Panc1 (cell line): Measurements from ENCODE around the gene VWDE. TPM values are rescaled to one million over a fixed set of nuclear protein-coding genes. Genes with fewer than 3 reads are reported as not detected.

Source experiments
- ATAC-seq: fragments of 200-7000 bp; cut with Tn5 transposase; 2 replicates; pipeline ENCODE4 v1.9.1; 2020; ENCODE audit warnings: mild to moderate bottlenecking, moderate library complexity
- BruUV-seq: library from RNA; stranded (reverse); fragments of 400-500 nt; replicated peaks from 2 replicates; lab custom pipeline; 2021; lab: Mats Ljungman, UMichigan
- CTCF ChIA-PET: fragments of 300-600 bp; sonication (Branson Sonifier 250); formaldehyde crosslinking; loops from one replicate; lab custom pipeline; 2022; ENCODE audit warnings: antibody characterized with exemption; lab: Charles Lee
- POLR2A ChIA-PET: fragments of 300-600 bp; sonication (Branson Sonifier 250); formaldehyde crosslinking; loops from one replicate; lab custom pipeline; 2022; ENCODE audit warnings: antibody characterized with exemption; lab: Charles Lee
- DNase-seq: peaks from one replicate; pipeline ENCODE4 v3.0.0-alpha.2; 2010; ENCODE audit warnings: low read depth, low spot score
- H3K27ac ChIP-seq: 2 replicates; pipeline ENCODE4 v1.5.1; 2011; ENCODE audit warnings: mild to moderate bottlenecking, low read length, inconsistent platforms
- H3K27me3 ChIP-seq: fragments of 200-500 bp; sonication (Bioruptor generic); 2 replicates; pipeline ENCODE4 v1.6.0; 2014; ENCODE audit warnings: low read length, inconsistent platforms; ENCODE audit not compliant: control insufficient read depth, insufficient read depth
- H3K36me3 ChIP-seq: fragments of 200-500 bp; sonication (Bioruptor generic); 2 replicates; pipeline ENCODE4 v1.5.1; 2014; ENCODE audit warnings: inconsistent platforms, mild to moderate bottlenecking, low read length, moderate library complexity; ENCODE audit not compliant: control insufficient read depth, insufficient read depth
- H3K4me1 ChIP-seq: 2 replicates; pipeline ENCODE4 v1.5.1; 2011; ENCODE audit warnings: inconsistent platforms, mild to moderate bottlenecking, low read length, moderate library complexity; ENCODE audit not compliant: control insufficient read depth, insufficient read depth
- H3K4me3 ChIP-seq, 2 experiments: 2 replicates each; pipeline ENCODE4 v1.5.1; 2011 to 2012; ENCODE audit warnings: low read depth in 2 of 2, low read length in 2 of 2, mild to moderate bottlenecking in 2 of 2, inconsistent platforms in 1 of 2, moderate library complexity in 1 of 2
- H3K9me3 ChIP-seq: fragments of 200-500 bp; sonication (Bioruptor generic); 2 replicates; pipeline ENCODE4 v1.5.1; 2014; ENCODE audit warnings: low read depth, mild to moderate bottlenecking, inconsistent platforms, low read length, moderate library complexity; ENCODE audit not compliant: control insufficient read depth, insufficient read depth
- POLR2AphosphoS5 ChIP-seq: IDR thresholded peaks from 2 replicates; pipeline ENCODE4 v1.6.1; 2012; ENCODE audit warnings: mild to moderate bottlenecking, low read depth, low read length, moderate library complexity
- SIN3A ChIP-seq: IDR thresholded peaks from 2 replicates; pipeline ENCODE4 v1.6.1; 2012; ENCODE audit warnings: low read depth, mild to moderate bottlenecking, low read length, moderate library complexity, borderline replicate concordance; ENCODE audit not compliant: insufficient read depth
- TCF7L2 ChIP-seq: IDR thresholded peaks from 2 replicates; pipeline ENCODE4 v1.6.1; 2011; ENCODE audit warnings: mild to moderate bottlenecking, low read depth, low read length, inconsistent platforms
- in situ Hi-C: cut with HindIII; loops from 2 replicates; pipeline ENCODE4 v1.10.0; 2016; ENCODE audit warnings: low sequenced_read_pairs, low pct_unique_long_range_greater_than_20kb
- intact Hi-C: fragments of 100-400 bp; cut with micrococcal nuclease; formaldehyde crosslinking; loops from one replicate; pipeline ENCODE4 v1.10.0; 2022; ENCODE audit not compliant: unreplicated experiment
- total RNA-seq: library from RNA; stranded (reverse); gene quantifications from one replicate; pipeline ENCODE4 v1.2.1, GENCODE V29; 2021; ENCODE audit not compliant: unreplicated experiment
- TF ChIP-seq, protein P1 (sequence below): fragments of 450-650 bp; IDR thresholded peaks from 2 replicates; pipeline ENCODE4 v1.5.1; 2017; ENCODE audit warnings: mild to moderate bottlenecking
- TF ChIP-seq, protein P2 (sequence below), 2 experiments: IDR thresholded peaks; 2 replicates each; pipeline ENCODE4 v1.6.1; 2011 to 2012; ENCODE audit warnings: low read depth in 2 of 2, control low read depth in 1 of 2, low read length in 1 of 2, mild to moderate bottlenecking in 1 of 2, moderate library complexity in 1 of 2; ENCODE audit not compliant: insufficient read depth in 1 of 2

Gene VWDE
- total RNA-seq, 1 experiment from 2014 or later, result 8.5 TPM

DNA sequence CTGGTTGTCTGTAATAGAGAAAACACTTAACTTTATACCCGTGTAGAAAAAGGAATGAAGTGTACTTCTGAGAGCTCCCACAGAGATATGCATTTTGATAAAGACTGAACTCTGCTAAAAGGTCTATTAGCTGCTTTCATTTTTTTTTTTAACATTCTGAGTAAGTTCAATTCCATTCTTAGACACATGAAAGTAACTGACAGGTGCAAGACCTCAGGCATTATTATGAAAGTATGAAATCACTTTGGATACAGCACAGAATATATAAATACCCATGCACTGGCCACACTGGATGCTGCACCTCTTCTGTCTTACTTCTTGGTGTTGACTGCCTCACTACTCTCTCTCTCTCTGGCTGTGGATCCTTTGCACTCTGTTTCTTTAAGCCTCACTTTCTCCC, 46.2 kb downstream of the VWDE start:
- no peaks in the 10 kb centered on the region for H3K4me1 ChIP-seq
- no peak overlapping the region for H3K27ac ChIP-seq
- no peak for ATAC-seq
- no peak for DNase-seq
- H3K36me3 ChIP-seq, result 0 out of 2 replicates have a peak, but pooled peaks cover 2% of the 10 kb centered on the region
- POLR2A ChIA-PET, result interaction anchor here (0.6 to 0.7 kb wide), 2 partner anchors 12 to 86 kb away, joined by 3 to 5 read pairs; no protein-coding TSS in a partner anchor
- BruUV-seq, result no TSS peak
- no peak overlapping the region for H3K4me3 ChIP-seq
- H3K27me3 ChIP-seq, result no peaks in the 10 kb centered on the region
- no peaks in the 10 kb centered on the region for H3K9me3 ChIP-seq
- TF ChIP-seq, protein P1, sequence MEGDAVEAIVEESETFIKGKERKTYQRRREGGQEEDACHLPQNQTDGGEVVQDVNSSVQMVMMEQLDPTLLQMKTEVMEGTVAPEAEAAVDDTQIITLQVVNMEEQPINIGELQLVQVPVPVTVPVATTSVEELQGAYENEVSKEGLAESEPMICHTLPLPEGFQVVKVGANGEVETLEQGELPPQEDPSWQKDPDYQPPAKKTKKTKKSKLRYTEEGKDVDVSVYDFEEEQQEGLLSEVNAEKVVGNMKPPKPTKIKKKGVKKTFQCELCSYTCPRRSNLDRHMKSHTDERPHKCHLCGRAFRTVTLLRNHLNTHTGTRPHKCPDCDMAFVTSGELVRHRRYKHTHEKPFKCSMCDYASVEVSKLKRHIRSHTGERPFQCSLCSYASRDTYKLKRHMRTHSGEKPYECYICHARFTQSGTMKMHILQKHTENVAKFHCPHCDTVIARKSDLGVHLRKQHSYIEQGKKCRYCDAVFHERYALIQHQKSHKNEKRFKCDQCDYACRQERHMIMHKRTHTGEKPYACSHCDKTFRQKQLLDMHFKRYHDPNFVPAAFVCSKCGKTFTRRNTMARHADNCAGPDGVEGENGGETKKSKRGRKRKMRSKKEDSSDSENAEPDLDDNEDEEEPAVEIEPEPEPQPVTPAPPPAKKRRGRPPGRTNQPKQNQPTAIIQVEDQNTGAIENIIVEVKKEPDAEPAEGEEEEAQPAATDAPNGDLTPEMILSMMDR, result no peak
- intact Hi-C loops, result no loop called here
- CTCF ChIA-PET, result no interaction called here
- in situ Hi-C loops, result no loop called here

DNA sequence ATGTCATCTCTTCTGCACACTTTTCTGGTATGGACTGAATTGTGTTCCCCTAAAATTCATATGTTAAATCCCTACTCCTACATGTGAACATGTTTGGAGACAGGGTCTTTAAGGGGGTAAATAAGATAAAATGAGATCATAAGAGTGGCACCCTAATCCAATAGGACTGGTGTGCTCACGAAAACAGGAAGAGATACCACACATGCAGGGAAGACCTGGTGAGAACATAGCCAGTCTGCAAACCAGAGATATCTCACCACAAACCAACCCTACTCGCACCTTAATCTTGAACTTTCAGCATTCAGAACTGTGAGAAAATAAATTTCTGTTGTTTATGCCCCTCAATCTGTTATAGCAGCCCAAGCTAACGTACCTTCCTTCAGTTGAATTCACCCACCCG, 51.8 kb downstream of the VWDE start:
- H3K4me3 ChIP-seq, result no peak overlapping the region
- DNase-seq, result no peak
- BruUV-seq, result no TSS peak
- no peaks in the 10 kb centered on the region for H3K9me3 ChIP-seq
- POLR2A ChIA-PET, result no interaction called here
- no peak for ATAC-seq
- in situ Hi-C loops (no loop called here), intact Hi-C loops (no loop called here)
- H3K27ac ChIP-seq, result no peak overlapping the region
- no peak for TF ChIP-seq TCF7L2
- TF ChIP-seq, protein P2, sequence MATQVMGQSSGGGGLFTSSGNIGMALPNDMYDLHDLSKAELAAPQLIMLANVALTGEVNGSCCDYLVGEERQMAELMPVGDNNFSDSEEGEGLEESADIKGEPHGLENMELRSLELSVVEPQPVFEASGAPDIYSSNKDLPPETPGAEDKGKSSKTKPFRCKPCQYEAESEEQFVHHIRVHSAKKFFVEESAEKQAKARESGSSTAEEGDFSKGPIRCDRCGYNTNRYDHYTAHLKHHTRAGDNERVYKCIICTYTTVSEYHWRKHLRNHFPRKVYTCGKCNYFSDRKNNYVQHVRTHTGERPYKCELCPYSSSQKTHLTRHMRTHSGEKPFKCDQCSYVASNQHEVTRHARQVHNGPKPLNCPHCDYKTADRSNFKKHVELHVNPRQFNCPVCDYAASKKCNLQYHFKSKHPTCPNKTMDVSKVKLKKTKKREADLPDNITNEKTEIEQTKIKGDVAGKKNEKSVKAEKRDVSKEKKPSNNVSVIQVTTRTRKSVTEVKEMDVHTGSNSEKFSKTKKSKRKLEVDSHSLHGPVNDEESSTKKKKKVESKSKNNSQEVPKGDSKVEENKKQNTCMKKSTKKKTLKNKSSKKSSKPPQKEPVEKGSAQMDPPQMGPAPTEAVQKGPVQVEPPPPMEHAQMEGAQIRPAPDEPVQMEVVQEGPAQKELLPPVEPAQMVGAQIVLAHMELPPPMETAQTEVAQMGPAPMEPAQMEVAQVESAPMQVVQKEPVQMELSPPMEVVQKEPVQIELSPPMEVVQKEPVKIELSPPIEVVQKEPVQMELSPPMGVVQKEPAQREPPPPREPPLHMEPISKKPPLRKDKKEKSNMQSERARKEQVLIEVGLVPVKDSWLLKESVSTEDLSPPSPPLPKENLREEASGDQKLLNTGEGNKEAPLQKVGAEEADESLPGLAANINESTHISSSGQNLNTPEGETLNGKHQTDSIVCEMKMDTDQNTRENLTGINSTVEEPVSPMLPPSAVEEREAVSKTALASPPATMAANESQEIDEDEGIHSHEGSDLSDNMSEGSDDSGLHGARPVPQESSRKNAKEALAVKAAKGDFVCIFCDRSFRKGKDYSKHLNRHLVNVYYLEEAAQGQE (IDR thresholded peaks at IDR 0.05; ENCODE audit: insufficient read depth in 1 of 2, low read depth in 2 of 2, low read length in 1 of 2), result no peak
- no peak for TF ChIP-seq SIN3A
- no peak for TF ChIP-seq POLR2AphosphoS5
- TF ChIP-seq, protein P1, result no peak
- CTCF ChIA-PET, result no interaction called here
- no peaks in the 10 kb centered on the region for H3K4me1 ChIP-seq
- no peaks in the 10 kb centered on the region for H3K27me3 ChIP-seq
- no peaks in the 10 kb centered on the region for H3K36me3 ChIP-seq
